ENCODE data around the gene NKIRAS1. TPM values are rescaled to one million over a fixed set of nuclear protein-coding genes. Genes with fewer than 3 reads are reported as not detected.
"Not testable (repeated sequence)": the region's sequence is repeated elsewhere in the genome, so short reads cannot be mapped to it uniquely, and the experiment has no call there.

Gene NKIRAS1
- total and polyA plus RNA-seq, 2 experiments from 2014 or later = 9.2 to 9.7 TPM

DNA sequence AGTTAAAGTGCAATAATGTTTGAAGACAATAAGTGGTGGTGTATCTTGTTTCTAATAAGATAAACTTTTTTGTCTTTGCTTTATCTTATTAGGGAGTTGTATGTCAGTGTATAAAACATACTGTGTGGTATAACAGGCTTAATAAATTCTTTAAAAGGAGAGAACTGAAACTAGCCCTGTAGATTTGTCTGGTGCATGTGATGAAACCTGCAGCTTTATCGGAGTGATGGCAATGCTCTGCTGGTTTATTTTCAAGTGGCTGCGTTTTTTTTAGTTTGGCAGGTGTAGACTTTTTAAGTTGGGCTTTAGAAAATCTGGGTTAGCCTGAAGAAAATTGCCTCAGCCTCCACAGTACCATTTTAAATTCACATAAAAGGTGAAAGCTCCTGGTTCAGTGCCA is 2.8 kb upstream of the NKIRAS1 start (continued):
- TF ChIP-seq, protein P1, sequence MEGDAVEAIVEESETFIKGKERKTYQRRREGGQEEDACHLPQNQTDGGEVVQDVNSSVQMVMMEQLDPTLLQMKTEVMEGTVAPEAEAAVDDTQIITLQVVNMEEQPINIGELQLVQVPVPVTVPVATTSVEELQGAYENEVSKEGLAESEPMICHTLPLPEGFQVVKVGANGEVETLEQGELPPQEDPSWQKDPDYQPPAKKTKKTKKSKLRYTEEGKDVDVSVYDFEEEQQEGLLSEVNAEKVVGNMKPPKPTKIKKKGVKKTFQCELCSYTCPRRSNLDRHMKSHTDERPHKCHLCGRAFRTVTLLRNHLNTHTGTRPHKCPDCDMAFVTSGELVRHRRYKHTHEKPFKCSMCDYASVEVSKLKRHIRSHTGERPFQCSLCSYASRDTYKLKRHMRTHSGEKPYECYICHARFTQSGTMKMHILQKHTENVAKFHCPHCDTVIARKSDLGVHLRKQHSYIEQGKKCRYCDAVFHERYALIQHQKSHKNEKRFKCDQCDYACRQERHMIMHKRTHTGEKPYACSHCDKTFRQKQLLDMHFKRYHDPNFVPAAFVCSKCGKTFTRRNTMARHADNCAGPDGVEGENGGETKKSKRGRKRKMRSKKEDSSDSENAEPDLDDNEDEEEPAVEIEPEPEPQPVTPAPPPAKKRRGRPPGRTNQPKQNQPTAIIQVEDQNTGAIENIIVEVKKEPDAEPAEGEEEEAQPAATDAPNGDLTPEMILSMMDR (conservative IDR thresholded peaks at IDR 0.05; ENCODE audit: low read depth in 2 of 2) = no peak
- no peak for TF ChIP-seq NANOG (IDR thresholded peaks at IDR 0.05; ENCODE audit: borderline replicate concordance)
- TF ChIP-seq, protein P2, sequence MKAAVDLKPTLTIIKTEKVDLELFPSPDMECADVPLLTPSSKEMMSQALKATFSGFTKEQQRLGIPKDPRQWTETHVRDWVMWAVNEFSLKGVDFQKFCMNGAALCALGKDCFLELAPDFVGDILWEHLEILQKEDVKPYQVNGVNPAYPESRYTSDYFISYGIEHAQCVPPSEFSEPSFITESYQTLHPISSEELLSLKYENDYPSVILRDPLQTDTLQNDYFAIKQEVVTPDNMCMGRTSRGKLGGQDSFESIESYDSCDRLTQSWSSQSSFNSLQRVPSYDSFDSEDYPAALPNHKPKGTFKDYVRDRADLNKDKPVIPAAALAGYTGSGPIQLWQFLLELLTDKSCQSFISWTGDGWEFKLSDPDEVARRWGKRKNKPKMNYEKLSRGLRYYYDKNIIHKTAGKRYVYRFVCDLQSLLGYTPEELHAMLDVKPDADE (IDR thresholded peaks at IDR 0.05) = no peak

DNA sequence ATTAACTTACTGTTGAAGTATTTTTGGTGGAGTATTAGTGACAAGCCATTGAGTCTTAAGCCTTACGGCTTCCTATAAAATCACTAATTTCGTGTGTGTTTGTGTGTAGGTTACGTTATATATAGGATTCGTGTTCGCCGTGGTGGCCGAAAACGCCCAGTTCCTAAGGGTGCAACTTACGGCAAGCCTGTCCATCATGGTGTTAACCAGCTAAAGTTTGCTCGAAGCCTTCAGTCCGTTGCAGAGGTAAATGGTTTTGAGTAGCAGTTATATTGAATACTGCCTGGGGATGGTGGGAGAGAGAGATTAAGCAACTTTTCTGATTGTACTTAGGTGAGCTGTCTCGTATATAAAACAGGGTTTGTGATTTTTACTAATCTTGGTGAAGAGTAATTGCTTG is 1.5 kb upstream of the NKIRAS1 start:
- Histone ChIP-seq H3K27ac (ENCODE audit: low read depth) (peak overlapping the region; percentile 91), H3F3A (replicated peaks; ENCODE audit: low read depth) (peaks cover 23% of the 10 kb centered on the region), H3K4me1 (ENCODE audit: insufficient read depth) (peaks cover 21% of the 10 kb centered on the region), H3K4me2 (peak overlapping the region; percentile 96), H3K79me2 (replicated peaks; ENCODE audit: insufficient read depth) (peaks cover 52% of the 10 kb centered on the region), H4K20me1 (replicated peaks; ENCODE audit: insufficient read depth) (peaks cover 14% of the 10 kb centered on the region), H3K27me3 (ENCODE audit: insufficient read depth) (peaks cover 10% of the 10 kb centered on the region), H3K4me3 (peak overlapping the region; percentile 91), H3K36me3 (ENCODE audit: insufficient read depth) (peaks cover 21% of the 10 kb centered on the region)
- not testable (repeated sequence) for H3K9me3 Mint-ChIP-seq; ATAC-seq; H2AFZ ChIP-seq; DNase-seq (ENCODE audit: low spot score); H3K9me2 ChIP-seq (ENCODE audit: insufficient read depth)
- H3K36me3 Mint-ChIP-seq (ENCODE audit: low read depth) = peaks cover 49% of the 10 kb centered on the region
- H3K4me1 Mint-ChIP-seq = peaks cover 28% of the 10 kb centered on the region
- H3K27me3 Mint-ChIP-seq (ENCODE audit: insufficient read depth, low read depth, poor library complexity) = peaks cover 26% of the 10 kb centered on the region
- H3K4me3 Mint-ChIP-seq = peak overlapping the region; percentile 100
- H3K27ac Mint-ChIP-seq = peak overlapping the region; percentile 100

DNA sequence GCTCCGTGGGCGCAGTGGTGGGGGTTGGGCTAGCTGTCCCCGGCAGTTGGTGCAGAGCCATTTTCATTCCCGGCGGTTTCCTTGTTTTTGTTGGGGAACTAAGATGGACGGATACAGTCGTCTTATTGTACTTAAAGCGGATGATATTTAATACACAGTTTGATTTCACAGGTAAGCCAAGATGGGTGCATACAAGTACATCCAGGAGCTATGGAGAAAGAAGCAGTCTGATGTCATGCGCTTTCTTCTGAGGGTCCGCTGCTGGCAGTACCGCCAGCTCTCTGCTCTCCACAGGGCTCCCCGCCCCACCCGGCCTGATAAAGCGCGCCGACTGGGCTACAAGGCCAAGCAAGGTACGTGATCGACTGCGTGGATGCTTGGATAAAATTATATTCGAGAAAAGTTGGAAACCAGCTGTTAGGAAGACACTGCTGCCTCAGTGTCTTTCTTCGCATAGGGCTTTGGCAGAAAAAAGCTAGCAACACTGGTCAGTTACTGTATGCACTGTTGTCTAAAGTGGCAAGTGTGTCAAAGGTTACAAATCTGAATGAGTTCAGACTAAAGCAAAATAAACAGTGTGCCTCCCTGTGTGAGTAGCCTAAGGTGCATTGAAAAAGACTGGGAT is 1.0 kb upstream of the NKIRAS1 start:
- peaks cover 22% of the 10 kb centered on the region for H3K27me3 Mint-ChIP-seq (ENCODE audit: insufficient read depth, low read depth, poor library complexity)
- H3K27me3 ChIP-seq (ENCODE audit: insufficient read depth) = peaks cover 10% of the 10 kb centered on the region
- peaks cover 57% of the 10 kb centered on the region for H3K79me2 ChIP-seq (replicated peaks; ENCODE audit: insufficient read depth)
- H3K36me3 Mint-ChIP-seq (ENCODE audit: low read depth) = peaks cover 49% of the 10 kb centered on the region
- H4K20me1 ChIP-seq (replicated peaks; ENCODE audit: insufficient read depth) = peaks cover 14% of the 10 kb centered on the region
- H3K9me2 ChIP-seq (ENCODE audit: insufficient read depth); H2AFZ ChIP-seq; ATAC-seq; H3K9me3 Mint-ChIP-seq: not testable (repeated sequence)
- peaks cover 21% of the 10 kb centered on the region for H3K36me3 ChIP-seq (ENCODE audit: insufficient read depth)
- H3K27ac Mint-ChIP-seq = peak overlapping the region; percentile 100
- peak overlapping the region; percentile 91 for H3K4me3 ChIP-seq
- H3K4me2 ChIP-seq = peak overlapping the region; percentile 96
- H3K4me3 Mint-ChIP-seq = peak overlapping the region; percentile 100
- peak; percentile 73 for DNase-seq (ENCODE audit: low spot score)
- H3F3A ChIP-seq (replicated peaks; ENCODE audit: low read depth) = peaks cover 23% of the 10 kb centered on the region
- peak overlapping the region; percentile 91 for H3K27ac ChIP-seq (ENCODE audit: low read depth)
- peaks cover 28% of the 10 kb centered on the region for H3K4me1 Mint-ChIP-seq
- peaks cover 21% of the 10 kb centered on the region for H3K4me1 ChIP-seq (ENCODE audit: insufficient read depth)

Data from GM23338 (cell line).